ENCODE data around the gene LYG1. TPM values are rescaled to one million over a fixed set of nuclear protein-coding genes. Genes with fewer than 3 reads are reported as not detected.
"Not testable (repeated sequence)": the region's sequence is repeated elsewhere in the genome, so short reads cannot be mapped to it uniquely, and the experiment has no call there.

The LYG1 gene
- total RNA-seq, 1 donor from 2014 or later, result 1.4 TPM

GRCh38 chr2:99335911-99336803 is 35.2 kb upstream of the LYG1 start, which contains the start of gene TXNDC9:
Gene TXNDC9, minus strand, starts transcription at chr2:99336333. Its CDS starts 3,123 bp downstream, at chr2:99333210.
- no peak within 1 kb of the TSS for H3K4me3 Mint-ChIP-seq (ENCODE audit: unreplicated experiment)
- peaks cover 11% of the 10 kb centered on the region for H3K36me3 Mint-ChIP-seq (ENCODE audit: low read depth, unreplicated experiment)
- TF ChIP-seq, protein P1, sequence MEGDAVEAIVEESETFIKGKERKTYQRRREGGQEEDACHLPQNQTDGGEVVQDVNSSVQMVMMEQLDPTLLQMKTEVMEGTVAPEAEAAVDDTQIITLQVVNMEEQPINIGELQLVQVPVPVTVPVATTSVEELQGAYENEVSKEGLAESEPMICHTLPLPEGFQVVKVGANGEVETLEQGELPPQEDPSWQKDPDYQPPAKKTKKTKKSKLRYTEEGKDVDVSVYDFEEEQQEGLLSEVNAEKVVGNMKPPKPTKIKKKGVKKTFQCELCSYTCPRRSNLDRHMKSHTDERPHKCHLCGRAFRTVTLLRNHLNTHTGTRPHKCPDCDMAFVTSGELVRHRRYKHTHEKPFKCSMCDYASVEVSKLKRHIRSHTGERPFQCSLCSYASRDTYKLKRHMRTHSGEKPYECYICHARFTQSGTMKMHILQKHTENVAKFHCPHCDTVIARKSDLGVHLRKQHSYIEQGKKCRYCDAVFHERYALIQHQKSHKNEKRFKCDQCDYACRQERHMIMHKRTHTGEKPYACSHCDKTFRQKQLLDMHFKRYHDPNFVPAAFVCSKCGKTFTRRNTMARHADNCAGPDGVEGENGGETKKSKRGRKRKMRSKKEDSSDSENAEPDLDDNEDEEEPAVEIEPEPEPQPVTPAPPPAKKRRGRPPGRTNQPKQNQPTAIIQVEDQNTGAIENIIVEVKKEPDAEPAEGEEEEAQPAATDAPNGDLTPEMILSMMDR (IDR thresholded peaks at IDR 0.05; ENCODE audit: unreplicated experiment), result no peak
- DNase-seq (ENCODE audit: low spot score), result peak; percentile 98
- peaks cover 19% of the 10 kb centered on the region for H3K4me1 Mint-ChIP-seq (ENCODE audit: unreplicated experiment)
- no peaks in the 10 kb centered on the region for H3K9me3 Mint-ChIP-seq (ENCODE audit: unreplicated experiment)
- peaks cover 6% of the 10 kb centered on the region for H3K27me3 Mint-ChIP-seq (ENCODE audit: unreplicated experiment)
- H3K27ac Mint-ChIP-seq (ENCODE audit: unreplicated experiment), result no peak within 1 kb of the TSS

DNA sequence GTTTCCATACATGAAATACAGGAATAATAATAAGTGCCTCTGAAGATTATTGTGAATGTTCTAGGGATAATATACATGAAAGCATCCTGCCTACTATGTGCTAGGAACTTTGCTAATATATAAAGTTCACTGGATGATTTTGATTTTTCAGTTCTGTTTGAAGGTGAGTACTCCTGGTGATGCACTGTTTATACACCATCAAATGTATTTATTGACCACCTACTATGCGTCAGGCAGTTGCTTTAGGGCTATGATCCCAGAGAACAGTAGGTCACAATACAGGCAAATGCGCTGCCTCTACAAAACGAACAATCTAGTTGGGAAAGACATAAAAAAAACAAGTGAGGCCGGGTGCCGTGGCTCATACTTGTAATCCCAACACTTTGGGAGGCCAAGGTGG is 24.4 kb upstream of the LYG1 start:
- TF ChIP-seq, protein P1 (IDR thresholded peaks at IDR 0.05; ENCODE audit: unreplicated experiment), result no peak
- Mint-ChIP-seq H3K9me3 (ENCODE audit: unreplicated experiment) (no peaks in the 10 kb centered on the region), H3K4me1 (ENCODE audit: unreplicated experiment) (no peaks in the 10 kb centered on the region), H3K27me3 (ENCODE audit: unreplicated experiment) (no peaks in the 10 kb centered on the region), H3K27ac (ENCODE audit: unreplicated experiment) (no peak overlapping the region), H3K36me3 (ENCODE audit: low read depth, unreplicated experiment) (peaks cover 22% of the 10 kb centered on the region), H3K4me3 (ENCODE audit: unreplicated experiment) (no peak overlapping the region)
- DNase-seq (ENCODE audit: low spot score), result no peak

DNA sequence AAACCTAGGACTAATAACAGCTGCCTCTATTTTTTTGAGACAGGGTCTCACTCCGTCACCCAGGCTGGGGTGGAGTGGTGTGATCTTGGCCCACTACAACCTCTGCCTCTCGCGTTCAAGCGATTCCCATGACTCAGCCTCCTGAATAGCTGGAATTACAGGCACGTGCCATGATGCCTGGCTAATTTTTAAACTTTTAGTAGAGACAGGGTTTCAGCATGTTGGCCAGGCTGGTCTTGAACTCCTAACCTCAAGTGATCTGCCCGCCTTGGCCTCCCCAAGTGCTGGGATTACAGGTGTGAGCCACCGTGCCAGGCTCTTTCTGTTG is 16.8 kb upstream of the LYG1 start:
- not testable (repeated sequence) for H3K27me3 Mint-ChIP-seq (ENCODE audit: unreplicated experiment); H3K9me3 Mint-ChIP-seq (ENCODE audit: unreplicated experiment); H3K4me1 Mint-ChIP-seq (ENCODE audit: unreplicated experiment); H3K4me3 Mint-ChIP-seq (ENCODE audit: unreplicated experiment); H3K27ac Mint-ChIP-seq (ENCODE audit: unreplicated experiment); DNase-seq (ENCODE audit: low spot score)
- H3K36me3 Mint-ChIP-seq (ENCODE audit: low read depth, unreplicated experiment), result peaks cover 18% of the 10 kb centered on the region

GRCh38 chr2:99317161-99317872 is 16.3 kb upstream of the LYG1 start:
- TF ChIP-seq, protein P1 (IDR thresholded peaks at IDR 0.05; ENCODE audit: unreplicated experiment), result no peak
- peaks cover 18% of the 10 kb centered on the region for H3K36me3 Mint-ChIP-seq (ENCODE audit: low read depth, unreplicated experiment)
- H3K4me3 Mint-ChIP-seq (ENCODE audit: unreplicated experiment), result no peak overlapping the region
- H3K4me1 Mint-ChIP-seq (ENCODE audit: unreplicated experiment), result peaks cover 9% of the 10 kb centered on the region
- H3K27ac Mint-ChIP-seq (ENCODE audit: unreplicated experiment), result peak overlapping the region; percentile 74
- H3K9me3 Mint-ChIP-seq (ENCODE audit: unreplicated experiment), result no peaks in the 10 kb centered on the region
- H3K27me3 Mint-ChIP-seq (ENCODE audit: unreplicated experiment), result no peaks in the 10 kb centered on the region
- DNase-seq (ENCODE audit: low spot score), result no peak

GRCh38 chr2:99299580-99299979 is 1.4 kb downstream of the LYG1 start:
- no peak for DNase-seq (ENCODE audit: low spot score)
- TF ChIP-seq, protein P1 (IDR thresholded peaks at IDR 0.05; ENCODE audit: unreplicated experiment), result no peak
- Mint-ChIP-seq H3K4me1 (ENCODE audit: unreplicated experiment) (peaks cover 2% of the 10 kb centered on the region), H3K27me3 (ENCODE audit: unreplicated experiment) (peaks cover 3% of the 10 kb centered on the region), H3K36me3 (ENCODE audit: low read depth, unreplicated experiment) (peaks cover 4% of the 10 kb centered on the region), H3K9me3 (ENCODE audit: unreplicated experiment) (peaks cover 4% of the 10 kb centered on the region), H3K27ac (ENCODE audit: unreplicated experiment) (no peak overlapping the region), H3K4me3 (ENCODE audit: unreplicated experiment) (no peak overlapping the region)
